COLO829 (cell line): ENCODE results near the gene TSKS.

ENCODE experiments used
- DNase-seq: peaks from one replicate; pipeline ENCODE4 v3.0.0; 2012; ENCODE audit warnings: low spot score

Gene TSKS, protein sequence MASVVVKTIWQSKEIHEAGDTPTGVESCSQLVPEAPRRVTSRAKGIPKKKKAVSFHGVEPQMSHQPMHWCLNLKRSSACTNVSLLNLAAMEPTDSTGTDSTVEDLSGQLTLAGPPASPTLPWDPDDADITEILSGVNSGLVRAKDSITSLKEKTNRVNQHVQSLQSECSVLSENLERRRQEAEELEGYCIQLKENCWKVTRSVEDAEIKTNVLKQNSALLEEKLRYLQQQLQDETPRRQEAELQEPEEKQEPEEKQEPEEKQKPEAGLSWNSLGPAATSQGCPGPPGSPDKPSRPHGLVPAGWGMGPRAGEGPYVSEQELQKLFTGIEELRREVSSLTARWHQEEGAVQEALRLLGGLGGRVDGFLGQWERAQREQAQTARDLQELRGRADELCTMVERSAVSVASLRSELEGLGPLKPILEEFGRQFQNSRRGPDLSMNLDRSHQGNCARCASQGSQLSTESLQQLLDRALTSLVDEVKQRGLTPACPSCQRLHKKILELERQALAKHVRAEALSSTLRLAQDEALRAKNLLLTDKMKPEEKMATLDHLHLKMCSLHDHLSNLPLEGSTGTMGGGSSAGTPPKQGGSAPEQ

GRCh38 chr19:49763230-49763629 is at the start of gene TSKS:
TSS of gene TSKS (minus strand) at chr19:49763306. CDS start at chr19:49763247, 59 bp downstream.
- DNase-seq = no peak

- no peak for DNase-seq
Observed at GRCh38 chr19:49812452-49812996, 49.4 kb upstream of the TSKS start.

DNA sequence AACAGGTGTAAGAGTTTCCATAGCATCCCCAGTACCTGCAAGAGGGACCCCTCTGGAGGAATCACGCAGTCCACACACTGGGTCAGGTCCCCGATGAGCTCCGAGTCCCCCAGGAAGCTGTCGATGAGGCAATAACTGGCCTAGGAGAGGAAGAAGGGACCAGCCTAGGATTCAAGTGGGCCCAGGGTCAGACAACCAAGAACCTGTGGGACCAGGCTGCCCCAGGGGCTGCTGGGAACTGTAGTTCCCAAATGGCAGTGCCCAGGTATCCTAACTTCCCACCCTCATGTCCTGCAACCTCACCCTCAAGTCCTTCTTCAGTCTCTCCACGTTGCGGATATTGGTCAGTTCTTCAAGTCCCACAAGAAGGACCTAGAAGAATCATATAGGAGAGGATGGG is 48.2 kb upstream of the TSKS start:
- no peak for DNase-seq

DNA sequence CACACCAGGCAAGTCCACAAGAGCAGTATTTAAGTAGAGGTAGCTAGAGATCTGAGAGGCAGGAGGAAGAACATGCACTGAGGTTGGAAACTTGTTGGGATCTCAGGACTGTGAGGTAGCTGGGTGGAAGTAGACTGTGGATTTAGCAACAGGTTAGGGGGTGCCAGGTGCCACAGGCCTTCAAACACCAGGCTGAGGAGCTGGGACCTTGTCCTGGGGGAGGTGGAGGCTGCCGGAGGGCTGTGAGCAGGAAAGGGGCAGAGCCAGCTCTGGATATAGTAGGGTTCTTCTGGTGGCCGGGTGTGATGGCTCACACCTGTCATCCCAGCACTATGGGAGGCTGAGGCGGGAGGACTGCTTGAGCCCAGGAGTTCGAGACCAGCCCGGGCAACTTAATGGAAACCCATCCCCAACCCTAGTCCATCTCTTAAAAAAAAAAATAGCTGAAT is 46.9 kb upstream of the TSKS start:
- no peak for DNase-seq

DNA sequence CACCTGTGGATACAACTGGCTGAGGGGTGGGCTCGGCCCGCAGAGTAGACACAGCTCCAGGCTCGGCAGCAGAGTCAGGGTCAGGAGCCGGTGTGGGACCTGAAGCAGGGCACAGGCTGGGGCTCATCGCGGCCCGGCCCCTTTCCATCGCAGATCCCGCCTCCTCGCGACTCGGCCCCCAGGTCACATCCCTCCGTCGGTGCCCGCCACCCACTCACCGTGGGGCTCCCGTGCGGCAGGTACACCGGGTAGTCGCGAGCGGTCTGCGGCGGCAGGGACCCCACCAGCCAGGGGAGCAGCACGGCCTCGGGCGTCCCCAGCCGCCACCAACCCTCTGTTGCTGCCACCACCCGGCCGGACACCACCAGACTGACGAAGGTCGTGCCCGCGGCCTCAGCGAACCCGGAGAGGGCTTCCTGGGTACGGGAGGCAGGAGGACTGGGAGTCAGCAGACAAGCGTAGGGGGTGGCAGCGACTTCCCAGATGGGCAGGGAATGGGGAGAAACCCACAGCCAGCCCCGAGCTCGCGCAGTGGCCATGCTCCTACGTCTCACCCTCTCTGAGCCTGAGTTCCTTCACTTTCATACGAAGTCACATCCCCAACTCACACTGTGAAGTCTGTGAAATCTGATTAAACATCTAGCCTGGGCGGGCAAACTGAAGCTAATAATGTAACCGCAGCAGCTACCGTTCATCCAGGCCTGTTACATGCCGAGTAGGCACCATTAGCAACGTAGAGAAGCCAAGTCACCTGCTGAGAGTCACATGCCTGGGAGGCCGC is 46.2 kb upstream of the TSKS start:
- no peak for DNase-seq

- peak; percentile 90 for DNase-seq
Observed at GRCh38 chr19:49808711-49809159, 45.6 kb upstream of the TSKS start.

GRCh38 chr19:49807904-49808675 is 45.0 kb upstream of the TSKS start:
- DNase-seq = no peak

GRCh38 chr19:49807058-49807903 is 44.2 kb upstream of the TSKS start:
- DNase-seq = no peak

DNA sequence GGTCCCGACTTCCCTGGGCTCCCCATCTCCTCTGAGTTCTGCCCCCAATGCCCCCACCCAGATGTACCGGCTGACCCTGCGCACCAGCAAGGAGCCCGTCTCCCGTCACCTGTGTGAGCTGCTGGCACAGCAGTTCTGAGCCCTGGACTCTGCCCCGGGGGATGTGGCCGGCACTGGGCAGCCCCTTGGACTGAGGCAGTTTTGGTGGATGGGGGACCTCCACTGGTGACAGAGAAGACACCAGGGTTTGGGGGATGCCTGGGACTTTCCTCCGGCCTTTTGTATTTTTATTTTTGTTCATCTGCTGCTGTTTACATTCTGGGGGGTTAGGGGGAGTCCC is 43.5 kb upstream of the TSKS start:
- no peak for DNase-seq

- DNase-seq = no peak
Observed at GRCh38 chr19:49805822-49806619, 42.9 kb upstream of the TSKS start.

DNA sequence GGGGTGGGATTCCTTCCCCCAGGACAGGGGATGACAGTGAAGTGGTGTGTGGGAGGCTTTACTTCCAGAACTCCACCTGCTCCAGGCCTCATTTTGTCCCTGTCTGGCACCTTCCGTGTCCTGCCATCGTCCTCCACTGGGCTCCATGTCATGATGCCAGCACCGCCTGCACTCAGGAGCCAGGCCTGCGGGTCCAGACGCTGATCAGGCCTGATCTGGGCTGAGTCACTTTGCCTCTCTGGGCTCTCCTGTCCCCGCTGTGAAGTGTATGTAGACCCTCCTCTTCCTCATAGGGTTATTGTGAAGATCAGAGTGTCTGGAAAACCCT is 40.4 kb upstream of the TSKS start:
- no peak for DNase-seq

DNA sequence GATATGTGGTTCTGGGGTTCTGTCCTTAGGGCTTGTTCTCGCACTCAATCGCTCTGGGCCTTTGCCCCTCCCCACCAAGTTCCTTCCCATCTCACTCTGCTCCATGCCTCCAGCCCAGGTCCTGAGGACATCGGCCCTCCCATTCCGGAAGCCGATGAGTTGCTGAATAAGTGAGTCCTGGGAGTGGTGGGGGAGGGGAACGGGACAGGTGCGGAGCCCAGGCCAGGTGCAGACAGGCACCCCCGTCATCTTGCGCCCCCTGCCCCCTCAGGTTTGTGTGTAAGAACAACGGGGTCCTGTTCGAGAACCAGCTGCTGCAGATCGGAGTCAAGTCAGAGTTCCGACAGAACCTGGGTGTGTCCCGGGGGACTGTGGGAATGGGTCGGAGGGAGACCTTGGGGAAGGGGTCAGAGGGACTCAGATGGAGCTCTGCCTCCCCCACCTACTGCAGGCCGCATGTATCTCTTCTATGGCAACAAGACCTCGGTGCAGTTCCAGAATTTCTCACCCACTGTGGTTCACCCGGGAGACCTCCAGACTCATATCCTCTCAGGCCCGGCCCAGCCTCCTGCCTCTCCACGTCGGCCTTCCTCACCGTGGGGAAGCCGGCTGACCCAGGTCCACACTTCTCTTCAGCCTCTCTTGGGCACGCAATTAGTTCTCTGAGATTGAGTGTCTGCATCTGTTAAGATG is 39.9 kb upstream of the TSKS start:
- DNase-seq = no peak

- DNase-seq = no peak
Observed at GRCh38 chr19:49801966-49802661, 39.0 kb upstream of the TSKS start.

GRCh38 chr19:49801401-49801888 is 38.3 kb upstream of the TSKS start:
- no peak for DNase-seq

- DNase-seq = no peak
Observed at GRCh38 chr19:49800771-49801170, 37.7 kb upstream of the TSKS start.

- no peak for DNase-seq
Observed at GRCh38 chr19:49799798-49800376, 36.8 kb upstream of the TSKS start.

- DNase-seq = no peak
Observed at GRCh38 chr19:49799271-49799797, 36.2 kb upstream of the TSKS start.

- no peak for DNase-seq
Observed at GRCh38 chr19:49798574-49798973, 35.5 kb upstream of the TSKS start.
